Right lobe of liver (tissue), 4 donors: ENCODE measurements around the gene CDCA5.

Source experiments
- CTCF ChIP-seq, 4 donors: fragments of 200-600 bp in 3 of 4; fragments of 450-650 bp in 1 of 4; IDR thresholded peaks; one replicate each; pipeline versions ENCODE4 v1.5.1 to v1.8.0; 2016 to 2022; ENCODE audit warnings: antibody characterized with exemption in 4 of 4, mild to moderate bottlenecking in 2 of 4
- POLR2A ChIP-seq: fragments of 450-650 bp; IDR thresholded peaks from one replicate; pipeline ENCODE4 v1.6.1; 2017; ENCODE audit warnings: antibody characterized with exemption, mild to moderate bottlenecking
- donor health status: DM: no; HTN: no; CAD: no.
- donor health status: DM: no; HTN: no; CAD: no.
- donor health status: DM: no; HTN: yes; CAD: no.

- TF ChIP-seq POLR2A (no peak), CTCF (IDR thresholded peaks at IDR 0.05) (no peak)
Observed at GRCh38 chr11:65042891-65043290, 40.9 kb downstream of the CDCA5 start.
